Parathyroid adenoma (tissue), 2 donors: ENCODE data around the gene OR56A3.

Experiments
- H2AFZ ChIP-seq: fragments of 300-600 bp; sonication (generic); one replicate; pipeline ENCODE4 v1.7.0; 2017; ENCODE audit warnings: antibody characterized with exemption, mild to moderate bottlenecking
- H3K27ac ChIP-seq: fragments of 300-600 bp; sonication (generic); one replicate; pipeline ENCODE4 v1.7.0; 2017
- H3K27me3 ChIP-seq: fragments of 300-600 bp; sonication (generic); one replicate; pipeline ENCODE4 v1.7.0; 2017; ENCODE audit warnings: low read length; ENCODE audit not compliant: control insufficient read depth, insufficient read depth
- H3K36me3 ChIP-seq: fragments of 300-600 bp; sonication (generic); one replicate; pipeline ENCODE4 v1.7.0; 2017; ENCODE audit warnings: low read length; ENCODE audit not compliant: control insufficient read depth, insufficient read depth
- H3K4me1 ChIP-seq: fragments of 300-600 bp; sonication (generic); one replicate; pipeline ENCODE4 v1.7.0; 2017; ENCODE audit warnings: control low read depth
- H3K4me2 ChIP-seq: fragments of 300-600 bp; sonication (generic); one replicate; pipeline ENCODE4 v1.7.0; 2017; ENCODE audit warnings: low read length
- H3K4me3 ChIP-seq: fragments of 300-600 bp; sonication (generic); one replicate; pipeline ENCODE4 v1.7.0; 2017; ENCODE audit warnings: low read depth, low read length
- H3K79me2 ChIP-seq: fragments of 300-600 bp; sonication (generic); one replicate; pipeline ENCODE4 v1.7.0; 2017; ENCODE audit warnings: control low read depth
- H3K9ac ChIP-seq: fragments of 300-600 bp; sonication (generic); one replicate; pipeline ENCODE4 v1.7.0; 2017; ENCODE audit warnings: mild to moderate bottlenecking
- H3K9me3 ChIP-seq: fragments of 300-600 bp; sonication (generic); one replicate; pipeline ENCODE4 v1.7.0; 2017; ENCODE audit warnings: low read length; ENCODE audit not compliant: control insufficient read depth
- TF ChIP-seq, protein P1 (sequence below): fragments of 300-600 bp; sonication (generic); IDR thresholded peaks from one replicate; pipeline ENCODE4 v1.7.0; 2017; ENCODE audit warnings: antibody characterized with exemption, mild to moderate bottlenecking
- donor health status: primary hyperparathyroidism.

The OR56A3 gene

DNA sequence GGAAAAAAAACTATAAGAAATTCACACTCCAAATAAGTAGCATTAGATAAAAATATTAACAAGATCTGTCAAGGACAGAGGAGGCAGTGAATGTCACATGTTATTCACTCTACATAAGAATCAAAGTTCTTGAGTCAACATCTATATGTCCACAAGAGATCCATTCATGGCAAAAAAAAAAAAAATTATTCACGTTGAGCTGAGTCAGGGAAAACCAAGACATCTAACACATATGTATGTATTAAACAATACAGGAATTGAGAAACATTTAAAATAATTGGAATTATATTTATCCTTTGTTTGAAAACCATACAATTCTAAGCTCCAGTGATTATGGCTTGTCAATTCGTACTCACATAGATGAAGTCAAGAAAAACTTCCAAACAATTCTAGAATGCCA, 24.9 kb downstream of the OR56A3 start:
- Histone ChIP-seq H3K79me2 (no peaks in the 10 kb centered on the region), H3K9ac (no peak overlapping the region), H2AFZ (no peak overlapping the region), H3K27ac (no peak overlapping the region), H3K9me3 (no peaks in the 10 kb centered on the region), H3K4me2 (no peak overlapping the region), H3K27me3 (no peaks in the 10 kb centered on the region), H3K4me3 (no peak overlapping the region), H3K4me1 (no peaks in the 10 kb centered on the region), H3K36me3 (no peaks in the 10 kb centered on the region)
- TF ChIP-seq, protein P1, sequence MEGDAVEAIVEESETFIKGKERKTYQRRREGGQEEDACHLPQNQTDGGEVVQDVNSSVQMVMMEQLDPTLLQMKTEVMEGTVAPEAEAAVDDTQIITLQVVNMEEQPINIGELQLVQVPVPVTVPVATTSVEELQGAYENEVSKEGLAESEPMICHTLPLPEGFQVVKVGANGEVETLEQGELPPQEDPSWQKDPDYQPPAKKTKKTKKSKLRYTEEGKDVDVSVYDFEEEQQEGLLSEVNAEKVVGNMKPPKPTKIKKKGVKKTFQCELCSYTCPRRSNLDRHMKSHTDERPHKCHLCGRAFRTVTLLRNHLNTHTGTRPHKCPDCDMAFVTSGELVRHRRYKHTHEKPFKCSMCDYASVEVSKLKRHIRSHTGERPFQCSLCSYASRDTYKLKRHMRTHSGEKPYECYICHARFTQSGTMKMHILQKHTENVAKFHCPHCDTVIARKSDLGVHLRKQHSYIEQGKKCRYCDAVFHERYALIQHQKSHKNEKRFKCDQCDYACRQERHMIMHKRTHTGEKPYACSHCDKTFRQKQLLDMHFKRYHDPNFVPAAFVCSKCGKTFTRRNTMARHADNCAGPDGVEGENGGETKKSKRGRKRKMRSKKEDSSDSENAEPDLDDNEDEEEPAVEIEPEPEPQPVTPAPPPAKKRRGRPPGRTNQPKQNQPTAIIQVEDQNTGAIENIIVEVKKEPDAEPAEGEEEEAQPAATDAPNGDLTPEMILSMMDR = no peak

DNA sequence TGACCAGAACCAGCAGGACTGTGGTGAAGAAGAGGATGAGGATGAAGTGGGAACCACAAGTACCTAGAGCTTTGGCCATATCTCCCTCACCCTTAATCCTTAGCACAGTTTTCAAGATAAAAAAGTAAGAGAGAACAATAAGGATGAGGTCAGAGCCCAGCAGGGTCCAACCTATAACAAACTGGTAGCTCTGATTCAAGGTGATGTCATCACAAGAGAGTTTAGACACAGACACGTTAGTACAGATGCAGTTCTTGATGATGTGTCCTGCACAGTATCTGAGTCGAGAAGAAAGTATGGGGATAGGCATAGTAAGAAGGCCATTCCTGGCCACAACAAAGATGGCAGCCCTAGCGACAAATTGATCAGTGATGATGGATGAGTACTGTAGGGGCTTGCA, 25.7 kb downstream of the OR56A3 start:
- Histone ChIP-seq H3K9me3 (no peaks in the 10 kb centered on the region), H3K79me2 (no peaks in the 10 kb centered on the region), H3K4me2 (no peak overlapping the region), H3K36me3 (no peaks in the 10 kb centered on the region), H3K4me3 (no peak overlapping the region), H3K9ac (no peak overlapping the region), H3K4me1 (no peaks in the 10 kb centered on the region), H3K27ac (no peak overlapping the region), H2AFZ (no peak overlapping the region), H3K27me3 (no peaks in the 10 kb centered on the region)
- TF ChIP-seq, protein P1 = no peak

DNA sequence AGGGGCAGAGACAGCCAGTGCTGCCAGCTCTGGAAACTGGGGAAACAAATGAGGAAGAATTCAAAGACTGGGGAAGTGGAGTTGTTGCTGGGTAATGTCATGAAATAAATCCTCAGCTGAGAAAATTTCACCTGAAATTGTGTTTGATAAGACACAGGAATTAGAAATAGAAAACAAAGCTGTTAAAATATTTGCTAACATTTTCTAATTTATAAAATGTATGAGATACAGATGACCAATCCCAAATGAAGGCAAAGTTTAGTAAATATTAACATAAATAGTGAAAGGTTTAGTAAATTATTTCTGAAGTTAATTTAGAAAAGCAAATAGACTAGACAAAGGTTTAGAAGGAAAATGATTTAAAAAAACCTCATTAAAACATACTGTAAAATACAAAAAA, 26.3 kb downstream of the OR56A3 start, which contains the start of gene OR56A5:
Gene OR56A5 (minus strand): TSS at position 101 of the 400 bp plus-strand sequence. CDS start 0 bp downstream, at position 101.
- TF ChIP-seq, protein P1 = no peak
- Histone ChIP-seq H3K79me2 (no peaks in the 10 kb centered on the region), H3K4me1 (no peaks in the 10 kb centered on the region), H3K9ac (no peak within 1 kb of the TSS), H3K27ac (no peak within 1 kb of the TSS), H3K9me3 (no peaks in the 10 kb centered on the region), H3K4me3 (no peak within 1 kb of the TSS), H2AFZ (no peak within 1 kb of the TSS), H3K4me2 (no peak within 1 kb of the TSS), H3K36me3 (no peaks in the 10 kb centered on the region), H3K27me3 (no peaks in the 10 kb centered on the region)

DNA sequence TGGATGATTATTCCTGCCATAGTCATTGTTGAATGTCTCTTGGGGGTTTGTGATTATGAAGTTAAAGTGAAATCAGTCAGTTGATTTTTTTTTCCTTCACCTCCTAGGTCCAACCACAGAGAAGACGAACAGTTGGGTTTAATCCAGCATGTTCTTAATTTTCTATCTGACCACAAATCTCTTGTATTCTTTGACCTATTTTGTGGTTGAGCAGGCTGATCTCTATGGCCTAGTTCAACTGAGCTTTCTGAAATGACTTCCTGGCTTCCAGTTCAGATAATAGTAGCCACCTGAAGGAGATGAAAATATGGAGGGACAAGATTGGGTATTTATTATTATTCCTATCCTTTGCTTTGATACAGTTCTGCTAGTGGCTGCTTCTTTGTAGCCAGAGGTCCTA, 31.5 kb downstream of the OR56A3 start:
- H3K9ac ChIP-seq = no peak overlapping the region
- TF ChIP-seq, protein P1 = no peak
- H3K27ac ChIP-seq = no peak overlapping the region
- no peak overlapping the region for H3K4me2 ChIP-seq
- no peaks in the 10 kb centered on the region for H3K36me3 ChIP-seq
- no peaks in the 10 kb centered on the region for H3K4me1 ChIP-seq
- no peaks in the 10 kb centered on the region for H3K27me3 ChIP-seq
- H2AFZ ChIP-seq = no peak overlapping the region
- H3K79me2 ChIP-seq = no peaks in the 10 kb centered on the region
- no peak overlapping the region for H3K4me3 ChIP-seq
- H3K9me3 ChIP-seq = no peaks in the 10 kb centered on the region

DNA sequence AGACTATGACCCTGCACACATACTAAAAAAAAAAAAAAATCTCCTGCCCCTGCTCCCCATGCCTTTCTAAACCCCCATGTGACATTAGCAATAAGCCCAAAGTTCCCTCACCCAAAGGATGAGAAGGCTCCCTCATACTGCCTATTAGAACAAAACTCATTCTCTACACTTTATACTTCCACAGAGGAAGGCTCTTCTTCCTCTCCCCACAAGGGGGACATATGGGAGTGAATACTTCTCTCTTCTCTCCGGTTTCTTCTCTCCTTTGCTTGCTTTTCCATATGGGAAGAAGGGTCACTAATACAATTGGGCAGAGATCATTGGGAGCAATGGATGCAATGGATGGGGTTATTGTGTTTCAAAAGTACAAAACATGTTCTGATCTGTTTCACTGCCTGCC, 41.4 kb downstream of the OR56A3 start:
- Histone ChIP-seq H3K4me1 (no peaks in the 10 kb centered on the region), H3K9ac (no peak overlapping the region), H3K79me2 (no peaks in the 10 kb centered on the region), H2AFZ (no peak overlapping the region), H3K36me3 (no peaks in the 10 kb centered on the region), H3K4me2 (no peak overlapping the region), H3K27ac (no peak overlapping the region), H3K27me3 (no peaks in the 10 kb centered on the region), H3K9me3 (no peaks in the 10 kb centered on the region), H3K4me3 (no peak overlapping the region)
- TF ChIP-seq, protein P1 = no peak
